ENCODE measurements around the gene CDH23. TPM values are rescaled to one million over a fixed set of nuclear protein-coding genes. Genes with fewer than 3 reads are reported as not detected.
A peak's percentile ranks its signal among the peaks of the same experiment; 100 is the strongest.

CDH23 gene
- total and polyA plus RNA-seq, 10 of the 15 experiments (the other 5 are each of a cell fraction or from before 2014, with no cell fraction given) = 0.09 to 0.40 (median 0.15) TPM; not detected in 1

DNA sequence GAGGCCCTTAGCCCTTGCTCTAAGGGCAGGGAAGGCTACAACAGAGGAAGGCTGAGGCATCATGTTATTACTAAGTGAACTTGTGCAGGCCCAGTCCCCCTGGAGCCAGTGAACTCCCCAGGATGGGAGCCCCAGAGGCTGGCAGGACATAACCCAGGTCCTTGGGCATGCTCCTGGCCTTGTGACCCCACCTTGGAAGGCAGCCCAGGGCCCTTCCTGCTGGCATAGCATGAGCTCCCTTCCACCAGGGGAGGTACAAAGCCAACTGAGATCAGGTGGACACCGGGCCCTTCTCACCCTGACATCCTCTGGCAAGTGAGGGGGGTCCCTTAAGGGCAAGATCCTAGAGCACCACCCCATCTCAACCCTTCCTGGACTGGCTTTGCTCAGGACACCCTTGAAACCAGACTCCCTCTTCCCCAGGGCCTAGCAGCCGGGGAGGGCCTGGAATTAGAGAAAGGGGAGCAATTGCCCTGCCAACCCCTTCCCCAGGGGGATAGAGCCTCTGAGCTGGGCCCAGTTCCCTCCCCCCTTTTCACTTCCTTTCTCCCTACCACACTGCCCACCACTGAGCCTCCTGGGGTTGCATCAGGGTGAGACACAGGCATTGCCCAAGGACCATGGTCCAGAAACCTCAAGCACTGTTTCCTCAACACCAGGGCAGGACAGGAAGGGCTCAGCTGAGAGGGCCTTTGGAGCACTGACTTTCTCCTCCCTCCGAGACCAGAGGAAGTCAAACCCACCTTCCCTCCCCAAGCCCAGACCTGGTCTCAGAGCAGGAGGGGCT lies 378.4 kb downstream of the CDH23 start:
- H3K9me3 ChIP-seq (replicated peaks; ENCODE audit: control insufficient read depth, insufficient read depth, low read length) = peaks cover 4% of the 10 kb centered on the region; the same call in 2 of the 3 replicates
- FAIRE-seq (no peak), ATAC-seq (no peak), DNase-seq (ENCODE audit: low read depth, low spot score) (no peak)
- WGBS (ENCODE audit: insufficient coverage, insufficient replicate concordance, low lambda C conversion rate, missing lambda C conversion rate) = 50% methylated on average over 3 of the region's 3 CpGs
- no TSS peak for BruUV-seq (replicated peaks)
- H3K4me1 ChIP-seq (ENCODE audit: control insufficient read depth, insufficient read depth, low read length) = peaks cover 48% of the 10 kb centered on the region
- in situ Hi-C loops (cut with MboI) = no loop called here
- peak overlapping the region; percentile 4; the same call in 1 of the 2 replicates for H3K27ac ChIP-seq (ENCODE audit: control insufficient read depth, insufficient read depth)
- ChIA-PET POLR2A (no interaction called here), CTCF (interaction anchor here (1.2 to 7.2 kb wide), 10 partner anchors 17 to 274 kb away, joined by 3 to 97 read pairs (median 12); no protein-coding TSS in a partner anchor), SMC1A (ENCODE audit: uncharacterized antibody, unreplicated experiment) (interaction anchor here (0.8 to 3.6 kb wide), 9 partner anchors 22 to 460 kb away, joined by 3 to 22 read pairs (median 4); no protein-coding TSS in a partner anchor), RAD21 (ENCODE audit: unreplicated experiment) (interaction anchor here (1.2 kb wide), 1 partner anchor 121 kb away, joined by 3 read pairs; no protein-coding TSS in a partner anchor)
- H3K27me3 ChIP-seq (replicated peaks in 1 of 2; ENCODE audit: control insufficient read depth in 2 of 2, insufficient read depth in 2 of 2, low read length in 1 of 2) = no peaks in the 10 kb centered on the region
- intact Hi-C loops (cut with micrococcal nuclease; ENCODE audit: unreplicated experiment) = no loop called here
- peak overlapping the region; percentile 99; the same call in 1 of the 2 replicates for H3K4me2 ChIP-seq (ENCODE audit: control insufficient read depth, insufficient read depth)
- 0 out of 2 replicates have a peak overlapping the region, but pooled peaks have one; percentile 11 for H2AFZ ChIP-seq (ENCODE audit: control insufficient read depth, low read depth, low read length)
- no peak for TF ChIP-seq KAT2A (conservative IDR thresholded peaks at IDR 0.05; ENCODE audit: control insufficient read depth, low read depth, low read length)
- TF ChIP-seq SPI1 (IDR thresholded peaks at IDR 0.05; ENCODE audit: borderline replicate concordance, insufficient read depth, low read depth, low read length) = peak; percentile 26; the same call in 1 of the 2 replicates
- H3K4me3 ChIP-seq = no peak overlapping the region
- H3K79me2 ChIP-seq (ENCODE audit: control insufficient read depth, insufficient read depth, low read length) = peaks cover 17% of the 10 kb centered on the region
- no peak overlapping the region for H3K9ac ChIP-seq (ENCODE audit: control insufficient read depth, insufficient read depth, low read length)
- H3K36me3 ChIP-seq (ENCODE audit: control insufficient read depth in 2 of 2, insufficient read depth in 2 of 2, low read length in 1 of 2) = no peaks in the 10 kb centered on the region
- H4K20me1 ChIP-seq (ENCODE audit: control insufficient read depth, insufficient read depth) = no peaks in the 10 kb centered on the region

DNA sequence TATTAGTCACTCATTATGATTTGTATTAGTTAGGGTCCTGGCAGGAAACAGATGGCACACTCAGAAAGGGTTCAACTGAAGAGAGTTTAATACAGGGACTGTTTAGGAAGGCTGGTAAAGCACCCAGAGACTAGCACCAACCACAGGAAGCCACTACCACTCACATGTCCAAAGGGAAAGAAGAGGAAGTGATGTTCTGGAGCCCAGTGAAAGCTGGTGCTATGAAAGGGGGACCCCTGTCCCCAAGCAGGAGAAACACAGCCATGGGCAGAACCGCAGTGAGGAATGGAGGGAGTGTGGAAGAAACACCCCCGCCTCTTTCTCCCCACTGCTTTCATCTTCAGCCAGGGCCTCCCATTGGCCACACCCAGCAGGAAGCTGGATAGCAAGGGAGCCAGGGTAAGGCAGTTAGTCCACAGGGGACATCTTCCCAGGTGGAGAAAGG lies 379.8 kb downstream of the CDH23 start:
- no peak overlapping the region for H3K4me3 ChIP-seq
- SMC1A ChIA-PET (ENCODE audit: uncharacterized antibody, unreplicated experiment) = interaction anchor here (1.2 to 1.6 kb wide), 4 partner anchors 49 to 80 kb away, joined by 3 to 4 read pairs (median 3); no protein-coding TSS in a partner anchor
- POLR2A ChIA-PET = interaction anchor here (0.9 kb wide), 1 partner anchor 9 kb away, joined by 3 read pairs; no protein-coding TSS in a partner anchor
- RAD21 ChIA-PET (ENCODE audit: unreplicated experiment) = interaction anchor here (0.6 to 1.4 kb wide), 3 partner anchors 43 to 445 kb away, joined by 3 read pairs; no protein-coding TSS in a partner anchor
- peak; percentile 50; the same call in 1 of the 2 replicates for TF ChIP-seq SPI1 (IDR thresholded peaks at IDR 0.05; ENCODE audit: borderline replicate concordance, insufficient read depth, low read depth, low read length)
- TF ChIP-seq CREB1 (IDR thresholded peaks at IDR 0.05; ENCODE audit: low read depth) = no peak
- 0 out of 2 replicates have a peak, but pooled peaks have one; percentile 7 for TF ChIP-seq RUNX3 (IDR thresholded peaks at IDR 0.05; ENCODE audit: low read length)
- no peak for TF ChIP-seq CHD1 (IDR thresholded peaks at IDR 0.05; ENCODE audit: low read depth, low read length)
- ATAC-seq (no peak), FAIRE-seq (no peak), DNase-seq (ENCODE audit: low read depth, low spot score) (no peak)
- peaks cover 44% of the 10 kb centered on the region for H3K4me1 ChIP-seq (ENCODE audit: control insufficient read depth, insufficient read depth, low read length)
- H3K9me3 ChIP-seq (replicated peaks; ENCODE audit: control insufficient read depth, insufficient read depth, low read length) = peaks cover 4% of the 10 kb centered on the region; the same call in 2 of the 3 replicates
- H2AFZ ChIP-seq (ENCODE audit: control insufficient read depth, low read depth, low read length) = no peak overlapping the region
- in situ Hi-C loops (cut with MboI) (no loop called here), intact Hi-C loops (cut with micrococcal nuclease; ENCODE audit: unreplicated experiment) (no loop called here)
- no TSS peak for BruUV-seq (replicated peaks)
- no peak overlapping the region for H3K27ac ChIP-seq (ENCODE audit: control insufficient read depth, insufficient read depth)
- H3K27me3 ChIP-seq (replicated peaks in 1 of 2; ENCODE audit: control insufficient read depth in 2 of 2, insufficient read depth in 2 of 2, low read length in 1 of 2) = no peaks in the 10 kb centered on the region
- peaks cover 8% of the 10 kb centered on the region for H3K79me2 ChIP-seq (ENCODE audit: control insufficient read depth, insufficient read depth, low read length)
- H3K9ac ChIP-seq (ENCODE audit: control insufficient read depth, insufficient read depth, low read length) = no peak overlapping the region
- no peaks in the 10 kb centered on the region for H3K36me3 ChIP-seq (ENCODE audit: control insufficient read depth in 2 of 2, insufficient read depth in 2 of 2, low read length in 1 of 2)
- CTCF ChIA-PET = interaction anchor here (0.9 to 1.2 kb wide), 3 partner anchors 11 to 68 kb away, joined by 3 read pairs; no protein-coding TSS in a partner anchor
- no peaks in the 10 kb centered on the region for H4K20me1 ChIP-seq (ENCODE audit: control insufficient read depth, insufficient read depth)
- 93% methylated on average over 2 of the region's 2 CpGs for WGBS (ENCODE audit: insufficient coverage, insufficient replicate concordance, low lambda C conversion rate, missing lambda C conversion rate)
- peak overlapping the region; percentile 2; the same call in 1 of the 2 replicates for H3K4me2 ChIP-seq (ENCODE audit: control insufficient read depth, insufficient read depth)

Measured in GM12878 (cell line).